NCI-H82 (cell line): ENCODE data around the gene GALNT14.

Experiments
- DNase-seq: peaks from one replicate; lab custom pipeline; 2025; lab: John Stamatoyannopoulos, UW

Gene GALNT14

DNA sequence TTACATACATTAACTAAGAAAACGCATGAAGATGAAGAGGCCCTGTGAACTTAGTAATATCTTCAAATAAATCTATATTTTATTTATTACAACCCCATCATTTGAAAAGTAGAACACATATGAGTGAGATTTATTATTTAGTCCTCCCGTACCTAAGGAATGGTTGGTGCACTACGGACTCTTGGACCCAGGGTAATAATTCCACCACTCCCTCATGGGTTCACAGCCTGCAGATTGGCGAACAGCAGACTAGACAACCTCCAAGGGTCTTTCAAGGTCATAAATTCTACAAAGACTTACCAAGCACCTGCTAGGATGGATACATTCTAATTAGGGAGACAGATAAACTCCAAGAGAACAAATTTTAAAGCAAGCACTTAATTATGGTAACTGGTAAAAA lies 51.6 kb downstream of the GALNT14 start:
- no peak for DNase-seq

DNA sequence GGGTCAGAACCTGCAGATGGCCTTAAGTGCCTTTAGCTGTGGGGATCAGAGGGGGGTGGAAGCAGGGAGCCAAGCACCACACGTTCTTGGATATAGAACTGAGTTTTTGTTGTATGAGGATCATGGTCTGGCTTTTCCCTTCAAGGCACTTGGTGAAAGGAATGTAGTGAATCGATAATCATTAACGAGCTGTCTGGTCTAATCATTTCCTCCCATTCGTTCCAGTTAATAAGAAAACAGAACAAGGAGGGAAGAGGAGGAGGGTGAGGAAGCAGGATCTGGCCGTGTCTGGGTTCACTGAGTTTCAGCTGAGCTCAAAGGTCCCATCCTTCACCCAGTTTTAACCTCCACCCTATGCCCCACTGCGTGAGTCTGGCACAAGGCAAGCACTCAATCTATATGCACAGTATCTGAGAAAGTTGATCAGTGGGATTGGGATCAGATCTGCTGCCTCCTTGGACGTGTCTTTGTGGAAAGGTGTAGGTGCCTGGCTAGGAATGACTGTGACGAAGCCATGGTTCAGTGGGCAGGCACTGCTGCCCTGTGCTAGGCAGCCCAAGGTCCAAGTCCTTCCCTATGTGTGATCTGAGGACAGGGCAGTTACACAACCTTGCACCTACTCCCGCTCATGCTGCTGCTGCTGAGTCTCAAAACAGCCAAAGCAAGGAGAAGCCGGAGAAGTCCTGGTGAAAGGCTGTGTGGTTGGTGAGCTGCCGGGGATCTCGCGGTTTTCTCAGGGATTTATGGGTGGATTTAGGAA lies 54.8 kb downstream of the GALNT14 start:
- DNase-seq = no peak

DNA sequence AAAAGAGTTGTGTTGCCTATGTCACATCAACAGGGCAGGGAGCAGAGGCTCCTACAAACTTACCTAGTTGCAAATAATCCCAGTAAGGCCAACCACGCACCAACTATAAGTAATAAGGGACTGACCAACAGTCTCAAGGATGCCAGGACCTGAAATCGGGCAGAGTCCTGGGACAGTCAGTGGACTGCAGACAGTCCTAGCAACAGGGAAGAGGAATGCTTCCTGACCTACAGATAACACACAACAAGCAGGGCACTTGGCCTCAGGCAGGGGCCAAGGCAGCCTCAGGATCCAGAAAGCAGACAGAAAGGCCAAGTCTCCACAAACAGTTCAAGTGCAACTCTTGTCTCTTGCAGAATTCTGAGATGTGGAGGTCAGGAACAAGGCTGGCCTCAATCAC lies 56.2 kb downstream of the GALNT14 start:
- DNase-seq = no peak

DNA sequence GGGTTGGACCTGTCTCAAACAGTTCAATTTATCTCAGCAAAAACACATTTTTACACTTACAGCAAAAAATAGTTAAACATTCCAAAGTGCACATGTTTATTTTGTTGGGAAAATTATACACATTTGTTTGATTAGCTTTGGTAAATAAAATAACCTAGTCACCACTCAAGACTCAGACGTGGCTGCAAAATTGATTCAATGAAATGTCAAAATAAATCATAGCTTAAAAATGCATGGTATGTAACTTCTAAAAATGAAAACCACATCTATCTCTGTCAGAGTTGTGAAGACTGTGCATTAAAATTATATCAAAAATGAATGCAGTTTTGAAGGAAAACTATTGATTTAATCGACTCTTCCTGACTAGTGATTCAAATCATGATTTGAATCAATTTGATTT lies 56.7 kb downstream of the GALNT14 start:
- DNase-seq = no peak

DNA sequence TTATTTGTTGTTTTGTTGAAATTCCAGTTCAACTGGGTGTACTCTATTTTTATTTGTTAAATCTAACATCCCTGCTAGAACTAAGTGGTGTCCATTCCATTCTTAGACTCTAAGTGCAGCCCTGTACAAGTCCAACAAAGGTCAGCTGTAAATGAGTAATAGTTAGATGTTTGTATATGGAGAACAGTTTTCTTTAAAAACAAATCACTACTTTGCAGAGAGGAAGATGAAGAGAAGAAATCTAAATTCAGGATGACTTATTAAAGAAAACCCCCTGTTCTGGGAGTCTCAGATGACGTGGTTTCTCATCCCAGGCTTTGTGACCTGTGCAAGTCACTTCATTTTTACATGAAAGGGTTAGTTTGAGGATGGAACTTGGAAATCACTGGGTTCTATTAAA lies 57.9 kb downstream of the GALNT14 start:
- DNase-seq = no peak

DNA sequence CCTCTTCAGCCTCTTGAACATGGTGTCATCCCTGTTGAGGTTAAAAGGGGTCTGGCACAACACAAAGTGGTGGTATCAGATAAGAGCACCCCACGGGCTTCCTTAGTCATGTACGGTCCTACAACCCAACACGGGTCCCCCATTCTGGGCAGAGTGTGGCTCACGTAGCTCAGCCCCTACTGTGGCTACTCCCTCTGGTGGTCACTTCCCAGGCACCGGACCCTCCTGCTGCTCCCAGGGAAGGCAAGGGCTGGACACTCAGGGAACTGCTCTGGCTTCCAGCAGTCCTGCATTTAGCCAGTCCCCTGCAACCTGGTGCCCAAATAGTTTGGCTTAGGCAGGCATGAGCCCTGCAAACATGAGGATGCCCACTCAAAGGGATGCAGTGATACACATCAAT lies 58.6 kb downstream of the GALNT14 start:
- peak; percentile 28 for DNase-seq

DNA sequence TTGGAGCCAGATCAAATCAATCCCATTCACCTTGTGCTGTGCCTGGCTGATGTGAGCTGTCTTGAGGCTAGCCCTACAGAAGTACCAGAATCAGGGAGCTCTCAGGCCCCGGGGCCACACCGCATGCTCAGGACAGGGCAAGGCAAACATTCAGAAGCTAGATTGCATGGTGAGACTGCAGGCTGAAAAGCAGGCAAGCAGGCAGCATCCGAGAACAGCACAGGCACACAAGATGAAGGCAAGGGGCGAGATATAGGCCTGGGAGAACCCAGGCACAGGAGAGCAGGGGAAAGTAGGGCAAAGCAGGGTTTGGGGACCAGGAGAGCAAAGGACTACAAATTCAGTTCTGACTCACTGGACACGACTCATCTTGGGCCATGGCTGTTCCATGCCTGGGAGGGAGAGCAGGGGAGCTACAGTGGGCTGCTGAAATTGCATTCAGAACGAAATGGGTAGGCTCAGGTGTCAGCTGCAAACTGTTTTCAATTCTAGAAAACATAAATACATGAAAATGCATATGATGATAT lies 59.6 kb downstream of the GALNT14 start:
- DNase-seq = no peak

DNA sequence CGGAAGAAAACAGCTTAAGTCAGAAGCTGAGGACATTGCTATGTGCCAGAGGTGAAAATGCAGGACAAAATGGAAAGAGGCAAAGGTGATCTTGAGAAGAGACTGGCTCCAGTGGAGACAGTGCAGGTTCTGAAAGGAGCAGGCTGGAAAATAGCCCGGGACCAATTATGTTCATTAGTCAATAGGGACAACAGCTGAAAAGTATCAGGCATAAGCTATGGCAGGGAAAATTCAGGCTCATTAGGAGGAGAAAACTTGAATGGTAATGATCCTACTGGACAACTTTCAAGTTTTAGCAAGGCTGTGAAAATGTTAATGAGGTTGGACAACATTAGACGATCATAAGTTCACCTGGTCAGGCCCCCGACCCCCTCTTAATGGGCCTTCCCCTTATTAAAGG lies 60.2 kb downstream of the GALNT14 start:
- no peak for DNase-seq

DNA sequence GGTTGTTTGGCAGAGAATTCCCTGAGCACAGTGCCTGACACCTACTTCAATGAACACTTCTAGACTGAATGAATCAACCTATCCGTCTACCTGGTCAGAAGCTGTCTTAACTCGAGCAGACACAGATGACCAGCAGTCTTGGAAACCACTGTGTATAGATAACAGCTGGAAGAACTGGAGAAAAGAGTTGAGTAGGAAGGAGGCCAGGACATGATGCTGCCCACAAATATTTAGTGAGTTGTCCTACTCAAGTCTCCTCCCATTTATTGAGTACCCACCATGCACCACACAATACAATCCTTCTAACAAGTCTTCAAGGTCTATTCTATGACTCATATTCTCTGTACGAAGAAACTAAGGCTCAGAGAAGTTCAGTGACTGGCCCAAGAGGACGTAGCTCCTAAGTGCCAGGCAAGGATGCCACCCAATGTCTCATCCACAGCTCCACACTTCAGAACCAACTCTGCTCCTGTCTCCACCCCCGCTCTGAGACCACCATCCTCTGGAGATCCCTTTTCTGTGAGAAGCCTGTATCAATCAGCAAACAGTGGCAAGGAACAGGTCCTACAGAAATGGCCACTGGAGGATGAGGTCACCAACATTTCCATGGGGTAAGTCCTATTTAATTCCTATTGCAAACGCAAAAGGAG lies 62.2 kb downstream of the GALNT14 start:
- no peak for DNase-seq

DNA sequence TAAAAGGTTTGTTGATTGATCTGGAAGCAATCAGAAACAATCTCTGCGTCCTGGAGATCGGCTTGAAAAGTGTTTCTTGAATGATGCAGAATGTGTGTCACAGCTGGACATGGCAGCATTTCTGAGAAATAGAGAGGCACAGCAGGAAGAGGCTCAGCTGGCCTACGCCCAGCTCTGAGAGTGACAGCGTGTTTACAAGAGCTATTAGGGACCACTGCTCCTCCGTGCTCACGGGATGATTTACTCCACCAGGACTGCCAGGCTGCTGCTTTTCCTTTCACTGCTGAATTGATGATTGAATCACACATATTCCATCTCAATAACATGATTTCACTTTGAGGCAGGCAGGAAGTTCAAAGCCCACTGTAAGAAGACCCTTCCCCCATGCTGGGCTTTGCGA lies 62.8 kb downstream of the GALNT14 start:
- no peak for DNase-seq

DNA sequence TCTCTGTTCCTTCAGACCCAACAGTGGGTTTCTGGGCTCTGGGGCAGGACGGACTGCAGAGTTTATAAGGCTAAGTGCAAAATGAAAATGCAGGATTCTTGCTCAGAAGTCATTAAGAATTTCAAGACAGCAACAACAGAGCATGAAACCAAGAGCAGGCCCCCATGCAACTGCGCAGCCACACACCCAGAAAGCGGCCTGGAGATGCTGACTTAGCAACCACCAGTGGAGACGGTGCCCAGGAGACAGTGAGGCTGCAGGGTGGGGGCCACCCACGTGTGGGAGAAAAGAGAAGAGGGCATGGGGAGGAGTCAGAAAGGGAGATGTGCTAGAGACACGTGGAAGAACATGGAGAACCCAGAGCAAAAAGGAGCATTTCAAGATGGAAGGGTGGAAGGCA lies 66.5 kb downstream of the GALNT14 start:
- DNase-seq = no peak

DNA sequence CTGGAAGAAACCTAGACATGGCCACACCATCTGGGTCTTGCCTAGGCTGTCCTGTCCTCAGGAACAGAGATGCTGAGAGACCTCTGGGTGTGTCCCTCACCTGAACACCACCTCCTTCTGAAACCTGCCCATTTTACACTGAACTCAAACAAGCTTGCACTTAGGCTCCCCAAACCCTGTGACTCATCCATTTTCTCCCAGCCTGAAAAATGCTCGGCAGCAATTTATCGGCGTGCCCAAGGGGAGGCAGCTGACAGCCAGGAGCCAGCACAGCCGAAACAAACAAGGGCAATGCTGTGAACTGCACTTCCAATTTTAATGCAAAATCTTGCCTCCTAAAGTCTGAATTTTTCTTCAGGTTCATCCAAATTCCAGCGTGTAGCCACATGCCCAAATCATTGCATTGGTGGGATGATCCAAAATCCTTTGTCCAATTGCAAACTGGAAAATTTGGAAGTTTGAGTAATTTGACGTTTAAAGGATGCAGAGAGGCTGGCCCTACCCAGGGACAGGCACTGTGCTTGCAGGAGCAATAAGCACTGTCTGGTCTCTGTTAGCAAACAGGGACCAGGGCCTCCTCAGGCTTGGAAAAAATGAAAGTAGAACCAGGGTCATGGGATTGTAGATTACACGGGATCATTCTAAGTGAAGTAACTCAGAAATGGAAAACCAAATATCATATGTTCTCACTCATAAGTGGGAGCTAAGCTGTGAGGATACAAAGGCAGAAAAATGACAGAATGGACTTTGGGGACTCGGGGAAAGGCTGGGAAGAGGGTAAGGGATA lies 67.7 kb downstream of the GALNT14 start:
- no peak for DNase-seq

DNA sequence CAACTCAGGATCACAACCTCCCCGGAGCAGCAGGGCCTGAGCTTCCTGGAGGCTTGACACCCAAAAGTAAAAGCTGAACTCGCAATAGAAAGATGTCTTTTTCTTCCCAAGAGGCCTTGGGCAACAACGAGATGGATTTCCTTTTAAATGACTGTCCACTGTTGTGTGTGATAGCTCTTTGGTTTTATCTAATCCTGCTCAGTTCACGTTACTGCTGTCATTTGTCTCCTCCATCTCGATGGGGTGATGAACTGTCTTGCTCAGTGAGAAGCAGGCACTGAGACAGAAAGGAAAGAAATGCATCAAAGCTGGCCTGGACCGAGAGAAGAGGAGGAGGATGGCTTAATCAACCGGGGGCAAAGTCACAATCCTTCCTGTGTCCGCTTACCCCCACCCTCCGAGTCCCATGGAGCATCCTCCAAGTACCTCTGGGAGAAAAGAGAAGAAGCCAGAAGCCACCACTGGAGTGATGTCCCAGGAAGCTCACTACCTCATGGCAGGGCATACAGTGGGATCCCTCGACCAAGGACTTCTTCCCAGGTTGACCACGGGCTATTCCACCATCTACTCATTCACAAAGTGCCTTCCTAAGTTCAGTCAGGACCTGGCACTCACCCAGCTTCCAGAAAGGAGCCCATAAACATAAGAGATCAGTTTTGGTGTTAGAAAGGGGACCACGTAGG lies 68.5 kb downstream of the GALNT14 start:
- no peak for DNase-seq

DNA sequence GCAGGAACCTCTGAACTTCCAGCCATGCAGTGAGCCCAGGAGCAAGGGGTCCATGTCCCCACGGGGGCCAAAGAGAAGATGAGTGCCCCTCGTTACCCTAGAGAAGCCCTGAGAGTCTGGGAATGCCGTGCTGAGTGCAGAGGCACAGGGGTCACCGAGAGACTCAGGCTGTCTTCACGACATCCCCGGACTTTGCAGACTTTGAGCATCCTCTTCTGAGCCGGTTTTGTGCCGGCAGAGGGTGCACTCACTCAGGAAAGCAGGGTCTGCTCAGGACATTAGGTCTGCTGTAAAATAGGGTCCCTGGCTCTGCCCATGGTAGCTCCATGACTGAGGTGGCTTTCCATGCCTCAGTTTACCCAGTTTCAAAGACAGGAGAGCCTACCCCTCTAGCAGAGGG lies 71.0 kb downstream of the GALNT14 start:
- peak; percentile 48 for DNase-seq

DNA sequence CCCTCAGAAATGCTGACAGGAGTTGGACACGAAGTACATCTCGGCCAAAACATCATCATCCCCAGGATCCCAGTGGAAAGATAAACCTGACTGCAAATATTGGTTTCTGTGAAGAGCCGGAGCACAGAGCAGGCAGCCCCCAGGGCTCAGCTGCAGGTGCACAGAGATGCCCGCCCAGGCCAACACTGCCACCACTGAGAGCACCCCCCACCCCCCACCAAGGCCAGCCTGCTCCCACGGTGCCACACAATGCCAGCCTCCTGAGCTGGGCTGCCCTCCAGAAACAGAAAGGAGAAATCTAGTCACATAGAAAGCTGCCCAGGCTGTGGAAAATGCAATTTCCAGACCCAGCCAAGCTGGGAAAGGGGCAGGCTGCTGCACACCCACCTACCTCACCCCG lies 71.7 kb downstream of the GALNT14 start:
- no peak for DNase-seq

DNA sequence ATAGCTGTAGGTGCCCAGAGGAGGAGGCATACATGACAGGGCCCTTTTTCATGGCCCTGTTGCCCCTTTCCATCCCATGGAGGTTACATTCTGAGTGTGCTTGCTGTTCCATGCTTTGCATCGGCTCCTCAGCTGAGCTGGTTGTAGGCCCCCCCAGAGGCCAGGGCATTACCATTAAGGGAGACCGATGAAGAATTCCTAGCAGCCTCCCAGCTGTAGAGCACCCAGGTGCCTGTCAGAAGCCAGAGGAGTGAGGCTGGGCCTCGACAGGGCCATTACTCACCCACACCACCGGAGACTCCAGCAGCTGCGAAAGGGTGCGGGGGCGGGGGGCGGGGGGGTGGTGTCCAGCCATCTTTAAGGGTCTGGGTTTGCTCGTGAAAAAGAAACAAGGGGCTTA lies 72.2 kb downstream of the GALNT14 start:
- no peak for DNase-seq

DNA sequence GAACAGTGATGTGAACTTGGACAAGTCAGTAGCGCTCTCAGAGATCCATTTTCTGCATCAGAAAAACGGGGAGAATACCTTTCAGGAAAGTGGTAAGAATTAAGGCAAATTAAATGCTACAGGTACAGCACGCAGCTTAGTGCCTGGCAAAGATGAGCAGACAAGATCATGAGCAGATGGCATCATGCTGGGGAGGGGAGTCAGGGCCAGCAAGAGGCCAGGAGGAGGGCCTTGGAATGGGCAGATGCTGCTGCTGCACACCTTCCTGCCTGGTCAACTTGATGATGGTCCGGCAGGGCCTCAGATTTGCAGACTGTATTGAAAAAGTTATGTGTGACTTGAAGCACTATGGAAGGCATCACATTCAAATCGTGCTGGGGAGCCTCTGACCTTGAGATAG lies 72.9 kb downstream of the GALNT14 start:
- DNase-seq = no peak

DNA sequence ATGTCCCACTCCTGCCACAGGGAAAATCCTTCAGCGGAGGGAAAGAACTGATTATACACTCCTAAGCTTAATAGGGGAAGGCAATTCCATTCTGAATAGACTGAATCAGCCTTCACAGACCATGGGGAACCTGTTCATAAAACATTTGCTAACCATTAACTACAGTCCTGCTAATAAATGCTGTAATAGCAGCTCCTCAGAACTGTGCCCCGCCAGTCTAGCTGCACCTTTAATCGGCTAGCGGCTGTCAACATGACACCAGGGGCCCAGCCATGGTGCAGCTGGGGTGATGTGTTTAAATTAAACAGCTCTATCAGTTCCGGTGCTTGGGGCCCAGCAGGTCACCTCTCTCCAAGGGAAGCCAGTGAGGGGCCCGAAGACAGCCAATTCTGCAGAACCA lies 77.8 kb downstream of the GALNT14 start:
- no peak for DNase-seq

DNA sequence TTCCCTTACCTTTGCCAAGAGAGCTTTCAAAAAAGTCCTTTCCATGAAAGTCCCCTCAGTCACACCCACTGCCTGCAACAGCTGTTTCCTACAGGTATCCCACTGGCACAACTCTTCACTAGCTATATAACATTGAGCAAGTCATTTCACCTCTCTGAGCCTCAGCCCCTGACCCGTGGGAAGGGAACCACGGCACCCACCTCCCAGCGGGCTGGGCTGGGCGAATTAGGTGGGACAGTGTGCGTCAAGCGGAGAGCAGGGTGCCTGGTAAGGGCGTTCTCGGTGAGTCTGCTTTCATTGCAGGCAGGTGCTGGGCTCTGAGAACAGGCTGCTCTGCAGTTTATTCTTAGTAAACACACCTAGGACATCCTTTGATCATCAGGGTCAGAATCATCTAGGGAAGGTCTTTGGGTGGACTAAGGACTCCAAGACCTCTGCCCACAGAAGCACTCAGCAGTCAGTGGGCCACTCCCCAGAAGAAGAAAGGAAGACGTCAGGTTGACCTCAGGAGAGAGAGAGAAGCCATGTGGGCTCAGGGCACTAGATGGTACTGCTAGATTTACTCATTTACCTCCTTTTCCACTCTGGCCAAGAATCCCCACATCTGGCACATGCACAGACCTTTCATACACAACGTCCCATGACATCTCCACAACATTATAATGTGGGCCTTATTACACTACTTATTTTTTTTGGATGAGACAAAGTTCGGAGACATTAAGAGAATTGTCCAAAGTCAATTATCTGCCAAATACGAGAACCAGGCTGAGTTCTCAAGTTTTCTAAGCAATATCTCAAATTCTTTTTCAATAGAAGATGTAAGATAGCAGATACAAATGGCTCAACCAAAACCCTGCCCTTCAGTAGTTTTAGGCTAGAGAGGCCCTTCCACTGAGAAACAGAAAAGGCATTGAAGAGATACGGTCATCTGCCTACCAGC lies 79.9 kb downstream of the GALNT14 start:
- DNase-seq = no peak

DNA sequence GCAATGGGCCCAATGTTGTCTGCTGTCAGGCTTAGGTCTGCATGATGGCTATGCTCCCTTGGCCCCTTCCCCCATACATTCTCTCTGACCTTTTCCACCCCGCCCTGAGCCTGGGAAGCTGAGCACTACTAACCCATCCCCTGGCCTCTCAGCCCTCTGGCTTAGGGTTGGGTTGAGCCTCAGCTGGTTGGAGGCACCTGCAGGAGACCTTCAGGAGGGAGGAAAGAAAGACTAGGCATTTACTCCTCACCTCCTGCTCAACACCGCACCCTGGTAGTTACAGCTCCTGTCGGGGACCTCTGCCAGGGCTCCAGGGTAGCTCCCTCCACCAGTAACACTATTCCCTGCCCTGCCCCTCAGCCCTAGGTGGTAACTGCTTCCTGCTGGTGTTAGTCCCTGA lies 80.5 kb downstream of the GALNT14 start:
- DNase-seq = no peak

DNA sequence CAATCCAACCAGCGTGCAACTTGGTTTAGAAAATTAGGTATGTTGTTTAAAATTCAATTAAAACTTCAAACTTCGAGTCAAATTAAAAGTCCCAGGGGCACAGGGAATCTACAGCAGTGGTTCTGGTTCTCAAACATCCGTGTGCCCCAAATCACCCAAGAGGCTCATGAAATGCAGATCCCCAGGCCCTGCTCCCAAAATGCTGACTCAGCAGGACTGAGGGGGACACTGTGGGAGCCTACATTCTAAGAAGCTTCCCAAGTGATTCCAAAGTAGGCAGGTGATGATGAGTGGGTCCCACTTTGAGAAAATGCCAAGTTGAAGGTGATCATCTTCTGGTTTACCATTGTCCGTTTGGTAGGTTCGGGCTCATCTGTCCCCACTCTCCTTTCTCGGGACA lies 82.3 kb downstream of the GALNT14 start:
- DNase-seq = no peak
